A549 (cell line): ENCODE results near the gene C19orf25.

ENCODE experiments used
- CHD2 ChIP-seq: fragments of 150-350 bp; IDR thresholded peaks from 2 replicates; pipeline ENCODE4 v1.6.1; 2014; ENCODE audit warnings: low read length; ENCODE audit not compliant: partially characterized antibody
- CTCF ChIP-seq: fragments of >200 bp; sonication (Bioruptor Twin); formaldehyde crosslinking; IDR thresholded peaks from 3 replicates; pipeline ENCODE4 v1.5.1; 2016
- EHF ChIP-seq: fragments of 250-450 bp; sonication (Bioruptor Pico); IDR thresholded peaks from 2 replicates; pipeline ENCODE4 v1.5.0; 2020; ENCODE audit warnings: mild to moderate bottlenecking
- ESRRA ChIP-seq: fragments of 150-350 bp; IDR thresholded peaks from 2 replicates; pipeline ENCODE4 v1.6.1; 2014; ENCODE audit warnings: mild to moderate bottlenecking, low read length, borderline replicate concordance
- HMGXB4 ChIP-seq: fragments of 250-450 bp; sonication (Bioruptor Pico); IDR thresholded peaks from 2 replicates; pipeline ENCODE4 v1.5.0; 2021; ENCODE audit warnings: mild to moderate bottlenecking, moderate library complexity, borderline replicate concordance
- JUNB ChIP-seq: fragments of >200 bp; sonication (Bioruptor Twin); formaldehyde crosslinking; IDR thresholded peaks from 2 replicates; pipeline ENCODE4 v1.6.1; 2016
- MAX ChIP-seq: IDR thresholded peaks from 2 replicates; pipeline ENCODE4 v1.6.1; 2012
- POLR2AphosphoS2 ChIP-seq: conservative IDR thresholded peaks from 2 replicates; pipeline ENCODE4 v1.6.1; 2012; ENCODE audit warnings: low read length, improper control_type of control experiment, inconsistent platforms
- RCOR1 ChIP-seq: fragments of 150-350 bp; IDR thresholded peaks from 2 replicates; pipeline ENCODE4 v1.6.1; 2014; ENCODE audit warnings: antibody characterized with exemption, low read length, low read depth
- RNF2 ChIP-seq: fragments of 200-600 bp; sonication (generic); IDR thresholded peaks from 2 replicates; pipeline ENCODE4 v1.6.1; 2016; ENCODE audit warnings: low read depth, mild to moderate bottlenecking, antibody characterized with exemption, moderate library complexity, borderline replicate concordance
- SREBF2 ChIP-seq: fragments of 450-650 bp; IDR thresholded peaks from 2 replicates; pipeline ENCODE4 v1.6.1; 2014; ENCODE audit warnings: mild to moderate bottlenecking, moderate library complexity
- USF2 ChIP-seq: fragments of 450-650 bp; IDR thresholded peaks from 2 replicates; pipeline ENCODE4 v1.6.1; 2014; ENCODE audit warnings: antibody characterized with exemption

GRCh38 chr19:1508507-1508856, 29.5 kb upstream of the C19orf25 start:
- TF ChIP-seq HMGXB4 (CRISPR knock-in tag) (no peak), MAX (no peak), POLR2AphosphoS2 (no peak), RCOR1 (no peak), JUNB (no peak), RNF2 (no peak), CTCF (no peak), EHF (no peak), ESRRA (no peak), SREBF2 (no peak), USF2 (no peak), CHD2 (no peak)
